Activated CD4-positive, CD25-positive, alpha-beta regulatory T cell treated with anti-CD3 and anti-CD28 coated beads, Interleukin-2, amount 50 U/mL, for 16 hours (primary cell): Measurements from ENCODE around the gene MMADHC.

Source experiments
- DNase-seq: peaks from one replicate; pipeline ENCODE4 v3.0.0-alpha.2; 2020; ENCODE audit warnings: low read depth, low spot score

MMADHC gene

DNA sequence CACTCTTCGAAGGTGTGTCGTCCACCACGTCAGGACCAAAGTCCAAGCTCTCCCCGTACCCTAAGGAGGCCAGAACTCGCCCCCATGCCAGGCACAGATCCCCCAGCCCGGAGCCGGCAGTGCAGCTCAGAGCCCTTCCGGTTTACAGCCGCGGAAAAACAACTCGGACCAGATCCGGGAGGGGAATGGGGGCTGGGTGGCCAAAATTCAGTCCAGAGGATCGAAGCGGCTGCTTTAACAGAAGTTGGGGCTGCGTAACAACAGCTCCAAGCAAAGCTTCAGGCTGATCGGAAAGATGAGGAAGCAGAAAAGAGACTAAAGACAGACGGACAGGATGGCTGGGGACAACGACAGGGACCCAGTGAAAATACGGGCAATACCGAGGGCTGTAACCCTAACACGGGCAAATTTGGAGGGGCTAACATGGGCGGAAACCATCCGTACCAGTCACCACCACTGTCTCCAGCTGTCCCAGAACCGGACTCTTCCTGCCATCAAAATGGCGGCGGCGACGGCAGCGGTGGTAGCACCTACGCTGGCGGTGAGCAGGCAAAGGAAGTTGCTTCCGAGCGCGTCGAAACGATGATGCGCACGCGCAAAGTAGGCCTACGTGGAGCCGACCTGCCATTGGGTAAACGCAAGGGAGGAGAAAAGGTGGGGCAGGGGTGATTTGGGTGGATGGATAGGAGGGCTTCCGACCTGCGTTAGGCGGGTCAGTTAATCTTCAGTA lies at the start of gene MMADHC:
Gene MMADHC (minus strand): TSS at position 556 of the 730 bp plus-strand sequence. CDS start 678 bp downstream, outside the sequence.
- peak; percentile 88 for DNase-seq

DNA sequence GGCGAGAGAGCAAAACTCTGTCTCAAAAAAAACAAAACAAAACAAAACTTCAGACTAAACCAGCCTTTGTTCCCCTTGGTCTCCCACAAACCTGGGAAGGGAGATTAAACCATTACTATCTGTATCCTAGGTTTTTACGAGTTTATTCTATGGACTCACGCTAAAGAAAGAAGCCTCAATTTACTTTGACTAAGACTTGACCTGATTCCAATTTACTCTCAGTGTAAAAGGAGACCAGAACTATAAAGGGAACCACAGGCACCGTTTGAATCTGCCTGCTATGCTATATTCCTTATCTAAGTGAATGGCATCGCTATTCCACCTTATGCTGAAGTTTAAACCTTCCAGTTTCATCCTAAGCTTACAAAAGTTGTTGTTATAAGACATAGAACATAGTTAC lies 46.5 kb upstream of the MMADHC start:
- no peak for DNase-seq

DNA sequence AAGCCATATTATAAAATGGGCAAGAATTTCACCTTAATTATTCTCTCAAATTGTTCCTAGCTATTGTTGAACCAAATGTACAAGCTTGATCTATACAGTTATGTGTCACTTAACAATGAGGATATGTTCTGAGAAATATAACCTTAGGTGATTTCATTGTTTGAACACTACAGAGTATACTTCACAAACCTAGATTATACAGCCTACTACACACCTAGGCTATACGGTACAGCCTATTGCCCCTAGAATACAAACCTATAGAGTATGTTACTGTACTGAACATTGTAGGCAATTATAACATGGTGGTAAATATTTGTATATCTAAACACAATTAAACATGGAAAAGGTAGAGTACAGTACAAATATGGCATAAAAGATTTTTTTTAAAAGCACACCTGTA lies 42.9 kb upstream of the MMADHC start:
- no peak for DNase-seq

DNA sequence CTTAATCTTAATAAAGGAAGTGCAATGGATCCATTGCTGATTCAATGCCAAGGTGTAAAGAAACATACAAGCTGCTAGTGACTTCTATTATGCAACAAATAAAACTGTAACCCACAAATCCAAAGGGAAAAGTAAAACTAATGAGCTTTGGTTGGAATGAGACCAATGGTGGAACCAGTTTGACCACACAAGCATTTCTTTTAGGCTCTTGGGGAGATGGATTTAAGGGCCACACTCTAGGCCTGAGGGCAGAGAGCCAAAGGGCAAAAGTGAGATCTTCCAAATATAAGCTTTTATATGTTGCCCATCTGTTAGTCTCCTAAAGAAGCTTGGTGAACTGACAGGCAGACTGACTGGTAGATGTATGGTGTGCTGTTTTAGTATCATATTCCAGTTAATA lies 41.5 kb upstream of the MMADHC start:
- no peak for DNase-seq

DNA sequence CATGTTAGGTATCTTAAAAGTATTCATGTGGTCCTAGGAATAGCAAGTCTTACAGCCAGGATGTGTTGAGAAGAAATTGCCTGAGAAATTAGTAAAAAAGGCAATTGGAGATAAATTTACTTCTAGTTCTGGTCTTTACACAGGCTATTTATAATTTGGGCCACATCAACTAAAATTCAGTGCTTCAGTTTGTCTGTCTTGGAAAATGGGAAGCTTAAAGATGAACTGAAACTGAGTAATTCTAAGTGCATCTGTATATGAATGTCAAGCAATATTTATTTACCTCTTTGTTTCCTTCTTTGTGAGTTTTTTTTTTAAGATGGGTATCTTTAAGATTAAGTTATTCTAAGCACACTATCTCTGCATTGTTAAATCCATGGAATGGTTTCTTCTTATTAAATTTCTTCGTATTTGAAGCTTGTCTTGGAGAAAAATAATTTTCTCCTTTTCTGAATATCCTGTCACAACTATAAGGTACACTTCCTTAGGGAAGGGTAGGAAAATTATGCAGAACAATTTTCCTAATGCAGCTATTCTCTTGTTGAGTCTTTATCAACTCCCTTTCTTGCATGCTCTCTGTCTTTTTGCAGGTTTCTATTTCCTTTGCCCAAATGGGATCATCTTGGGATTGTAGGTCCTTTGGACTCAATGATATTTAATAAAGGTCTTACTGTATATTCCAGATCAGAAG lies 39.7 kb upstream of the MMADHC start:
- DNase-seq: no peak

DNA sequence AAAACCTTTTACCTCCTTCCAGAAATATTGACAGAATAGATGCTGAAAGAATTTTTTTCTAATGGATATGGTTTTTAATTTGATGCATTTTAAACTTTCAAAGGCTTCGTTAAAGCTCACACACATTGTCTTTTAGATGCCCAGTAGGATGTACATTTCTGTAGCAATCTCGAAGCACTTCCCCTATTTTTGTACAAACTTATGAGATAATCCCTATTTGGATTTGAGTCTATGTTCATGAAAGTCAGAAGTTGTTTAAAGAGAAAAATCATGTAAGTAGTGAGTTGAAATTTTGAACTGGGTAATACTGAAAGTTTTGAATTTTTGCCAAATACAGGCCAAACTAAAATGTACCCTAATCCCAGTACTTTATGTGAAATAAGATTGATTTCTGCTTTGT lies 38.1 kb upstream of the MMADHC start:
- no peak for DNase-seq

DNA sequence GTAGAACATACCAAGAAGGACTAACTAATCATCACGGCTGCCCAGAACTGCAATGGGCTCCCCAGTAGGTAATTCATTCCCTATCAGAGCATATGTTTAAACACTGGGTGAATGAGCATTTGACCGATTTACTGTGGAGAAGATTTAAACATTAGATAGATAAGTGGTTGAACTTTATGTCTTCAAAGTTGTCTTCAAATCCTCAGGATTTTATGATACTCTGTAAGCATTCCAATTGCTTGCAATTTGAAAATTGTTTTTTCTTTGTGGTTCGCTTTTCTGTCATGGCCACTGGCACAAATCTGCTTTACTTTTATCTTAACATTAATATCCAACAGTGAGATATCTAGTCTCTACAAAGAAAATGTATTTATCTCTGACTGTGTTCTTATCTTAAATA lies 37.7 kb upstream of the MMADHC start:
- DNase-seq: no peak

DNA sequence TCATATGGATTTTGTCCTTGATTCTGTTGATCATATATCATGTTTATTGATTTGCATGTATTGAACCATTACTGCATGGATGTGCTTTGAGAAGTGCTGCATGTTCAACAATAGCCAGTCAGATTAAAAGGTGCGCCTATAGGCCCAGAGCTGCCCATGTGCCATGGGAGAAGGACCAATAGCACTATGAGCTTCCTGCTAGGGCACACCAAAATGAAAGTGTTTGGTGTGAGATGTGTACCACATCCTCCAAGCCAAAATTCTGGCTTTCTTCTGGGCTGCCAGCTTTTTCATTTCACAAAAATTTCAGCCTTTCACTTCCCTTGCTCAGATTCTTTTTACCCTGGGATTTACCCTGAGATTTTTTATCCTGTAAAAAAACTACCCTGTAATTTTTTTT lies 34.8 kb upstream of the MMADHC start:
- no peak for DNase-seq

DNA sequence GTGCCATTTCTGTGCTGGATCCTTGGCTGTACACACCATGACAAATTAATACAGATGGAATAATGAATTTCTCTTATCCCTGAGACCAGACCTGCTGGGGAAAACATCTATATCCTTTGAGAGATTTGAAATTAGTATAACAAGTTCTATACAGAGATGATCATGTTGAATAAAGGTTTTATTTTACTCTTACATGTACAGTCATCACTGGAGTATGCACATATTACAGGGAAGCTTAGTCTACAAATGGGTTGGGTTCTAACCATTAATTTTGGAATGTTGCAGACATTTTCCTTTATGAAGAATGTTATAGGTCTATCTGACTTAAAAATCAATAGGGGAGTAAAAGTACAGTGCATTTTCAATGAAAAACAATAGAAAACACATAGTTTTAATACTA lies 29.9 kb upstream of the MMADHC start:
- no peak for DNase-seq

DNA sequence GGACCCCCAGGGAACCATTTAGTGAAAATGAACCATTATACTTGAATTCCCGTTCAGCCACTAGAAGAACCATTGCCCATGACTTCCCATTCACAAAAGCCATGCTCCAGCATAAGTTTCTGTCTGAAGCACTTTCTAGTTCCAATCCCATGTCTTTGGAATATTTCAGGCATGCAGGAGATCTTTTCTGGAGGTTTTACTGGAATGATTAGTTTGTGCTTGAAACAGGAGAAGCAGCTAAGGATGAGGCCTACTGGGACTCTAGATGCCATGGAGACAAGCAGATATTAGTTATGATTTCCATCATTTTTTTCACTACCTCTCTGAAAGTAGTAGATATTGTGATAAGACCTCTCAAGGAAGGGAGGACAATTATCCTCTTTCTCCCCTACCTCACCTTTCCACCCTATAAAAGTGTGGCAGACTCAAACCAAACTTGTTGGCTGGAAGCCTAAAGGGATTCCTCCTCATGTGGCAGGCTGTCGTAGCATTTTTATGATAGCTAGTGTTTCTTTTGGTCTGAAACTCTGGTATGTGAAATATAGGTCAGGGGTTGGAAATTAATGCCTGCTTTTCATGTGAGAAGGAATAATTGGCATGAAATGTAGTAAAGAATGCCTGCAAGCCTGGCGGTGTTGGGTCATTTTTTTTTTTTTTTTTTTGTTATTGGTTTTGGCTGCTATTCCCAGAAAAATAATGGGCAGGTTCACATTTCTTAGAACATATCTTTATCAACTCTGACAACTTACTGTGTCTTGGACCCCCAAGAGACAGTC lies 29.3 kb upstream of the MMADHC start:
- DNase-seq: no peak

DNA sequence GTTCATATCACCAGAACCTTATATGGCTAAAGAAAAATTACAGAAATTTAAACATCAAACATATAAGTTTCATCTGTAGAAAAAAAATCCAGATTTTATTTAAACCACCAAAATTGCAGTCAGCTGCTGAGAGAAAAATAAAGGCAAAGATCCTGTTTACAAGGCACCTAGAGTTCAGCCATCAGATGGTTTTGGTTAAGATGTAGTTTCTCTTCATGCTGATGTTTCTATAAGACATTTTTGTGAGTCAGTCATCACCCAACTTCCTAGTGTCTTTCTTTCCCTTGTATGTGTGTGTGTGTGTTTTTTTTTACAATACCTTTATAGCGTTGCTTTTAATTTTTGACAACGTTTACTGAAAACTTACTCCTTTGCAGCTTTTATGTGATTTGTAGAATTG lies 26.1 kb upstream of the MMADHC start:
- no peak for DNase-seq

DNA sequence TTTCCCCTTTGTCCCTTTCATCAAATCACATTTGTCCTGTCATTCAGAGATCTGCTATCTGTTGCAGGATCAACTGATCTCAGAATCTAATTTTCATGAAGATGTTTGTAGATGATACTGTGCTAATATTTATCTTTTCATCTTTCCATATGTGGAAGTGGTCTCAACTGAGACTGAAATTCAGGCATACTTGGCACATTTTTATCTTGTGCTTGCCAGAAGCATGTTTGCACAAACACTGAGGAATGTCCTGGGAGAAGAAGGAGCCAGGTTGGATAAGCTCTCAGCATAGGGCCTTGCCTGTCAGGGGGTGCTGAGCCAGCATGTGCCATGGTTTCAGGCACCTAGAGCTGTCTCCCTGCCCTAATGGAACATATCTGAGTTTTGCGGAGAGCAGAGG lies 24.5 kb upstream of the MMADHC start:
- no peak for DNase-seq

DNA sequence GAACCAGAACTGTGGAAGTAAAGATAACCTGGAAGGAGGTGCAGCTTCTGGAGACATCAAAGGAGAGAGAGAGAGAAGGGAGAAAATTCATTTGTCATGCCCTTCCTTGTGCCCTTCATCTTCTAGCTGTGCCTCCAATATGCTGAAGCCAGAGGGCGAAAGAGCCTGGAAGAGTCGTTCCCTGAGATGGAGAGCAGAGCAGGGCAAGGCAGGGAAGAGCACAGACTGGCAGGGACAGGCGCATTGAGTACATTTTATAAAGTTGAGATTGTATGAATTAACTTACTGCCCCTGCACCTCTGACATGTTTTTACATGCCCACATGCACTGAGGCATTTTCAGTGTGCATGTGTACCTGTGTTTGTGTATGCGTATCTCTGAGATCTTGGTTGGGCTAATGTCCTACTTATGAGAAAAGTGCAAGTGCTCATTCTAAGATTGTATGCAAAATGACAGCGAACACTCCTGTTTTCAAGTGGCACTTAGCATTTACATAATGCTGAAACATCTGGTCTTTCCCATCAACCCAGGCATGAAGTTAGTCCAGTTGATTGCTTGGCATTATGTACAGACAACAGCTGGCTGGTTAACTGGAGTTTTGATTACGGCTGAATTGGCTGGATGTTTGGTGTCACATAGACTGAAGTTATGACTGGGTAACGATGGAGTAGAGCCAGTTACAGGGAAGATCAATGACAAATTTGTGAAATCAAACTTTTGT lies 23.7 kb upstream of the MMADHC start:
- no peak for DNase-seq

DNA sequence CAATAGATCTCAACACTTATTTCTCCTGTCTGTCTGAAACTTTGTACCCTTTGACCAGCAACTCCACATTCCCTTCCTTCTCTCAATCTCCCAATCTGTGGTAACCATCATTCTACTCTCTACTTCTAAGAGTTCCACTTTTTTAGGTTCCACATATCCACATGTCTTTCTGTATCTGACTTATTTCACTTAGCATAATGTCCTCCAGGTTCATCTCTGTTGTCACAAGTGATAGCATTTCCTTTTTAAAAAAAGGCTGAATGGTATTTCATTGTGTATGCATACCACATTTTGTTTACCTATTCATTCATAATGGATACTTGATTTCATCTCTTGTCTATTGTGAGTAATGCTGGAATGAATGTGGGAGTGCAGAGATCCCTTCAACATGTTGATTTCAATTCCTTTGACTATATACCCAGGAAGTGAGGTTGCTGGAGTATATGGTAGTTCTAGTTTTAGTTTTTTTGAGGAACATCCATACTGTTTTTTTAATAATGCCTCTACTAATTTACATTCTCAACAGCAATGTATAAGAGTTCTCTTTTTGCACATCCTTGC lies 18.8 kb upstream of the MMADHC start:
- no peak for DNase-seq

DNA sequence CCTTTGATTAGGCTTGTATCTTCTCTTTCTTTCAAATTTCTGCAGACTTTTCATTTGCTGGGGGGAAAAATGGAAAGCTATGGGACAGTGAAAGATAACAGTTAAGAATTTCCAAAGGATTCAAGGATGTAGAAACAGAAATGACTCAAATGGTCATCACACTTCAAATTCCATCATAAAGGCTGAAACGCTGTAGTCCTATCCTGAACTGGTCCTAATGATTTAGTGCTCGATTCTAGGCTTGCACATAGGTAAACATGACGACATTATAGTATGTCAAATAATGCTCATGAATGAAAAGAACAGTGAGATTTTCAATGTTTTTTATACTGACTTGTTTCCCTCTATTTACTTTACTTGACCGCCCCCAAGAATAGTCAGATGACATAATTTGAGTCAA lies 15.7 kb upstream of the MMADHC start:
- no peak for DNase-seq

DNA sequence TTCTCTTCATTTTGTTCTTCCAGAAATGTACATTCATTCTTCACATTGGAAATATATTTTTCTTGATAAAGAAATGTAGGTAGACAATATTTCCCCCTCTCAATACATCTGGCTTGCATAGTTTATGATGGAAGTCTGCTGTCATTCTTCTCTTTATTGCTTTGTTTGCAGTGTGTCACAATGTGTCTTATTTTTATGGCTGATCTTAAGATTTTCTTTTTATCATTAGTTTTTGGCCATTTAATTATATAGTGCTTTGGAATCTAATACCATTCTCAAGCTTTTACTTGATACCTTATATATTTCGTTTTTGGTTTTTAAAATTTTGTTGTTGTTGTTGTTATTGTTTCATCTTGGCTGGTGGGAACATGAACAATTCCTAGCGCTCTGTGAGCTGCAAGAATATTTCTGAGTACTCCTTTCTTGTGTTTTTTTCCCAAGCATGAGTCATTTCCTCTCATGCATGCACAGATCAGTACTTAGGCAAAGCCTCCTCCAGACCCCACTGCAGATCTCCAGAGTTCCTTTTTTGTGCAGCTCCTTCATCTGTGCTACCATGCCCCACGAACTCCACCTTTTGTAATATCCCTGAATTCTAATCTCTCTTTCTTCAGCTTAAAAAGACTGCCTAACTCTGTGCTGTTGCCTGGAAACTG lies 13.7 kb upstream of the MMADHC start:
- no peak for DNase-seq

DNA sequence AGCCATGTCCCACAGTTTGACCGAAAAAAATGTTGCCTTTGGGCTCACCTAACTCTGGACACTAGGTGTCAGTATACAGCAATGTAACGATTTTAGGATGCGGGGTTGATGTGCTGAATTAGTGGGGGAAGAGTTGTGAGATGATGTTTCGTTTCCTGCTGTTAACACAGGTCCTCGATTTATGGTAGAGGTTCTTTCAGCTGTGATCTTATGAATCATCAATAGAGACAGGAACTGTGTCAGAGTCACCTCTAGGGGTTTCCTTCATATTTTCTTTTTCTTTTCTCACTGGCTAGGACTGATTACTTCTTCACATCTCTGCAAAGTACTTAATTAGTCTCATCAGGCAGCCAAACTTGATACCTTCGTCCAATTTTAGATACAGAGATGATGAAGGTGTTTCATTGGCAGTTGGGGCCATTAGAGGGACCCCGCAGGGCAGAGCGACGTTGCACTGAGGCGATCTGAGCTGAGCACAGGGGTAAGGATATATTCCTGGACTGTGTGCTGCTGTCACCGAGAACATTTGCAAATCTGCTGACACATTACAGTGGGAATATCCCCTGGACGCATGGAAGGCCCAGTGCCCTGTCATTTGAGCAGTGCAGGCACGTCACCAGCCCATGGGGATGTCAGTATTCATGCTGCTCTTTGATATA lies 10.2 kb upstream of the MMADHC start:
- DNase-seq: peak; percentile 23

DNA sequence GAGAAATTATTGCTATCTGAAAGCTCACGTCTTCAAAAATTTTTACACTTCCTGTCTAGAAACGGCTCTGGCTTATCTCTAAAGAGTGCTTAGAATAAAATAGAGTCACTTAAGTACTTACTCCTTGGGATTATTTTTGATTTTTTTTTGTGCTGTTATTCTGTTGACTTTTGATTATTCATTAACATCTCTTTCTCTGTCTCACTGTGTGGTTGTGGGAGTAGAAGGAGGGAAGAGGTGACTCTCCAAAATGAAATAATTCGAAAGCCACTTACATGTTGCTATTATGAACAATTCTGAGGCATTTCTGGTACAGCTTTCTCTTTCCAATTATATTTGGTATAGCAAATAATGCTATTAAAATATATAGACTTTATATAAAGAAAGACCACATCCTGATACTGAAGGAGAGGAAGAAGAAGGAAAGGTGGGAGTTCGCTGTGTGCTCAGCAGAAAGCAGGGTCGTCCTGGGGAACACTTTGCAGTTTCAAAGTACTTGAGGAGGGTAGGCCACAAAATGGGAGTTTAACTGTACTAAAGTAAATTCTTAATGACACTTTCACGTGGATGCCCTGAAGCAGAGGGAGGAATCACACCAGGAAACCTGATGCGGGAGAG lies 9.6 kb upstream of the MMADHC start:
- DNase-seq: no peak

DNA sequence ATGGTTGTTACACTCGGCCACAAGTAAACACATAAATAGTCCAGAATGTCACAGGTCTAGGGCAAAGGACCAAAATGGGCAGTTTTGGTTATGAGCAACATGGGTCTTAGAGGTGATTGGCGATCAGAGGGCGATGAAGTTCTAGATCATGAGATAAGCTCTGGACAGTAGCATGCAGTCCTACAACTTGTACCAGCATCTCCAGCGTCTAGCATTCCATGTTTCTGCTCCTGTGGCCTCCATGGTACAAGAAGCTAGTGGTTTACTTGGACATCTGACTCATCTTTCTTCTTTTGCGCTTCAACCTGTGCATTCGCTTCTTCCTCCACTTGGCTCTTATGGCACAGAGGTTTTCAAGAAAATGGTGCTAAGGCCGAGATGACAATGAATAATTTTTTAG lies 8.9 kb upstream of the MMADHC start:
- DNase-seq: no peak
